GM19193 (cell line): ENCODE data around the gene MCTP1.

Experiments used
- POLR2A ChIP-seq: IDR thresholded peaks from 4 replicates; pipeline ENCODE4 v1.6.1; 2011; ENCODE audit not compliant: insufficient read depth, insufficient read length; ENCODE audit errors: extremely low read depth

Gene MCTP1

DNA sequence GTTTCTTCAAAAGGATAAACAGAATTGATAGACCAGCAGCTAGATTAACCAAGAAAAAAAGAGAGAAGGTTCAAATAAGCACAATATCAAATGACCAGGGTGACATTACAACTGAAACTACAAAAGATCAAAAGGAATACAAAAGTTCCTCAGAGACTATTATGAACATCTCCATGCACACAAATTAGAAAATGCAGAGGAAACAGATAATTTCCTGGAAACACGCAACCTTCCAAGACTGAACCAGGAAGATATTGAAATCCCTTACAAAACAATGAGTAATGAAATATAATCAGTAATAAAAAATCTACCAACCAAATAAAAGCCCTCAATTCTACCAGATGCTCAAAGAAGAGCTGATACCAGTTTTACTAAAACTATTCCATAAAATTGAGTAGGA lies 252.1 kb downstream of the MCTP1 start:
- TF ChIP-seq POLR2A = no peak

DNA sequence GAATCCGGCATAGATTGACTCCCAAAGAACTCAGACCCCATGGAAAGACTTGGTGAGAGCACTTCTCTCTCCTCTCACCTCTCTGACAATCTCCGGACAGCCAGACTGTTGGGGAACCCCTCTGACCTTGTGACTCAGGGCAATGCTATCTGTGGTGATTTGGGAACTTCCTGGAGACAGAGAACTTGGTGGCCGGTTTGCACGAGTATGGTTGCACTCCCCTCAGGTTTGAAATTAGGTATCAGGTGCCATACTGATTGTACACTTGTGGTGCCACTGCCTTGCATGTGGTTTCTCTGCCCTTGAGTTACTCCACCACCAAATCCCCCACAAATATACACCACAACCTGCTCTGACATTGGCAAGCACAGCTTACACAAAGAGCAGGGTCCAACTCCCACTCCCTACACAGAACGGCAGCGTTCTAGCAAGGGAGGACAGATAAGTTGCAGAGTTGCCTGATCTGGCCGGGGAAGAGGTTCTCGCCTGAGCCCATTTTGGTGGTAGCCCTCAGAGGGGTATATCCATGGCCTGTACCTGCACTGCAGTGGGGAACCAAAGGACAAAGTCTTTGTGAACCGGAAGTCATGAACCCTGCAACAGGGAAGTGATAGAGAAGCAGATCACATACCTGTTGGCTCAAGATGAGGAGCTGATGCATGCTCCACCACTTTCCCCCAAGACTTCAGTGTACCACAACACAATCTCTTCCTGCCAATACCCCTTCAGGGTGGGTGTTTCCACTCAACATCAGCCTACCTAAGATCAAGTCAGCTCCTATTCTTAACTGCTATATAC lies 255.1 kb downstream of the MCTP1 start:
- no peak for TF ChIP-seq POLR2A

DNA sequence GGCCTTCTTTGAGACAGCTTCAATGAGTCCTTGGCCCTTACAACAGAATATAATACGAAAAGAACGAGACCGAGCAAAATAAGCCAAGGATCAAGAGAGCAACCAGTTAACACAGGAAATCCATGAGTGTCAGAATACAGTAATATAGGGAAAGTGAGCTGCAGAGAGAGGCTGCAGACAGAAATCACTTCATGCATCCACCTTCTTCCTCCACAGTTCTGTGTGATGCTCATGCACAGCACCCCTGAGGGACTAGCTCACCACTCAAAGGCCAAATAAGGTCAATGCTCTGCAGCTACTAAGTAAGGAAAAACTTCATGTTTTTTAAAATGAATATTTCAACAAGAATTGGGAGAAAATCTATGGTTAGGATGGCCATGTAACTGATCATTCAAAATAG lies 257.1 kb downstream of the MCTP1 start:
- TF ChIP-seq POLR2A = no peak

DNA sequence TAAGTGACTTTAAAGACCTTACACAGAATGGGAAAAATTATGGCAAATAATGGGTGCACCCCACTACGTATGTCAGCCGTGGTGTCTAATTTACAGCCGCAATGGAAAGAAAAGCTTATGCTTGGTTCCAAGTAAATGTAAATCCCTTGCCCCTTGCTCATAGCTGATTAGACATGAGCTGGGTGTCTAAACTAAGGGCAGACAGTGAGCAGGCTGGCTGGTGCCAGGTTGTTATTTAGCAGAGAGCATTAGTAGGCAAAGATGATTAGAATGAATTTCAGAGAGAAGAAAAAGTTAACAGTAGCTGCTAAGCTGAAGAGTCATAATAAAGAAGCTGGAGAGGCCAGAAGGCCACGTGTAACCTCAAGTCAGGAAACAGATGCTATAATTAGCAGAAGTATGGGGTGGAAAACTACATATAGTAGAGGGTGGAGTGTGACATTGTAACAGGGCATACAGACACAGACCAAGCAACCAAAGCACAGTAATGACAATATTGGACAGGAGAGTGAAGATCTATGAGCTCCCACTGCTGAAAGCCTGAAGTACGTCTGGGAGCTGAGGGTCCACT lies 257.7 kb downstream of the MCTP1 start:
- TF ChIP-seq POLR2A = no peak

DNA sequence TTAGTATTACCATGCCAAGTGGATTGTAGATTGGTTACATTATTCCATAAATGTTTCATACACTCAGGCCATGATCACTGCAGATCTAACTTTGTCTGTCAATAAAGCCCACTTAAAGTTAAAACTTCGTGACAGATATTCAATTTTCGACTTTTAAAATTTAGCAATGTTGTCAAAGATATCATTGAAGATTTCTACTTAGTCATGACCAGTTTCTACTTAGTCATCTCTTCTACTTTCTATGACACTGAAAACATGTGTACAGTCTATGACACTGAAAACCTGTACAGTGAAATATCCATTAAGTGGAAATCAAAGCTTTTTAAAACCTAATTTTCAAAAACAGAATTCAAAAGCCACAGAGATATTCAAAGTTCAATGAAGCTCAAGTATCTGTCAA lies 258.2 kb downstream of the MCTP1 start:
- TF ChIP-seq POLR2A = no peak

DNA sequence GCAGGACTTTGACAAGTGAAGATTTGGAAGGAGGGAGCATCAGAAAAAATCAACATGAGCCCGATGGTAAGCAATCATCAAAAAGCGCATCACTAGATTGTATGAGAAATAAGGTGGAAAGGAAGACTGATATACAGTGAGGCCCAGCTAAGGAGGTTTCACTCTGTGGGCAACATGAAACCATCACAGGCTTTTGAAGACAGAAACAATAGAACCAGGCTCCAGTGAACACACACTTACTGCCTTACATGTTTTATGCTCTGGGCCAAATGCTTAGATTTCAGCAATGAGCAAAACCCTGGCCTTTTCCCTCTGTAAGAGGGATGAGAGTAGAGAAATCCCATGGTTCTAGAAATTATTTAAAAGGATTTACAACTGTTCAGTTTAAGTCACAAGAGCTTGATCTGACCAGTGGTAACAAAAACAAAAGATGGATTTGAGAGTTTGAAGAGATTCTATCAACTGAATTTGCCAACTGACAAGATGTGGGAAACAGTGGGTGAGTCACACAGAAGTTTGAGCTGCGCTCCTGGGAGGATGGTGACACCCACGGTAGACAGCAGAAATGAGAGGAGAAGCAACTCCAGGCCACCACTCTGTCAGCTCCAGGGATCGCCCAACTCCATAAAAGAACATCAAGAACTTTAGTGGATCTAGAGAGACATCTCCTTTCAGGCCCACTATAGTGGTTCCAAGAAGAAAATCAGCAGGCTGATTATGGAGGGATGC lies 261.8 kb downstream of the MCTP1 start:
- no peak for TF ChIP-seq POLR2A

DNA sequence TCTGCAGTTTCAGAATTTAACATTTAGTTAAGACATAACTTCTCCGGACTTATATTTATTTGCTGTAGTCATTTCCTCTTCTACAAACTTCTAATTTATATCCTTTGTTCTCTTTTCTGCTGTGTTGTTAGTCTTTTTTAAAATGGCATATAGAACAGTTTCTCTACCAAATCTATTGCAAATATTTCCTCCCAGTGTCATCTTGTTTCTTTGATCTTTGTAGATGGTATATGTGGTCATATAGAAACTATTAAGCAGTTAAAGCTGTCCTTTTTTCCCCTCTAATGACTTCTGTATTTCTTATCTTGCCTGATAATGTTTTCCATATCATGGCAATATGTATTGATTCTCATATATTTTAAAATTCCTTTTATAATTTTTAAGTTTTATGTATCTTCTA lies 264.5 kb downstream of the MCTP1 start:
- TF ChIP-seq POLR2A = no peak

DNA sequence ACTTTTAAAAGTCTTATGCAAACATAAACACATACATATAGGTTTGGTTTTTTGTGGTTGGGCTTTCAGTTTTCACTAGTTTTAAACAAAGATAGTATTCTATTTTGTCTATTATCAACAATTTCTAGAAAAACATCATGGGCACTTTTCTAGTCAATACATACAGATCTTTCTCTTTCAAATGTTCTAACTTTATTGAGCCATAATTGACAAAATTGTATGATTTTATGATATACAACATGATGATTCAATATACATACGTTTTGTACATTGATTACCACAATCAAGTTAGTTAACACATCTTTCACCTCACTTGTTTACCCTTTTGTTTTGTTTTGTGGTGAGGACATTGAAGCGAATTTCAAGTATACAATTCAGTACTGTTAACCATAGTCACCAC lies 265.9 kb downstream of the MCTP1 start:
- no peak for TF ChIP-seq POLR2A

DNA sequence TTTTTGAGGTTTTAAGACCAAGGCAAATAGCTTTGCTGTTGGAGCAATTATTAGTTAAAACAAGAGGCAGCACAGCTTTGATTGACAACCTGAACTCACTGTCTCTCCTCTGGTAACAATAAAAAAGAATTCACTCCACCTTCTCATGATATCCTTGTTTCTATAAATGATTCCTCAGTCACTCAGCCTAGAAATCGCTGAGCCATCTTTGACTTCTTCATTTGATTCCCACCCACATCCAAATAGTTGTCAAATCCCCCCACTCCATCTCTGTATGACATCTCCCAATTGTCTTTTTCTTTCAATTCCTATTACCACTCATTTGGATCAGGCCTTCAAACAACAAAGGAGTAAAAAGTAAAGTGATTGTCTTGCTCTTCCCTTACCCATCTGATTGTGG lies 266.4 kb downstream of the MCTP1 start:
- TF ChIP-seq POLR2A = no peak

DNA sequence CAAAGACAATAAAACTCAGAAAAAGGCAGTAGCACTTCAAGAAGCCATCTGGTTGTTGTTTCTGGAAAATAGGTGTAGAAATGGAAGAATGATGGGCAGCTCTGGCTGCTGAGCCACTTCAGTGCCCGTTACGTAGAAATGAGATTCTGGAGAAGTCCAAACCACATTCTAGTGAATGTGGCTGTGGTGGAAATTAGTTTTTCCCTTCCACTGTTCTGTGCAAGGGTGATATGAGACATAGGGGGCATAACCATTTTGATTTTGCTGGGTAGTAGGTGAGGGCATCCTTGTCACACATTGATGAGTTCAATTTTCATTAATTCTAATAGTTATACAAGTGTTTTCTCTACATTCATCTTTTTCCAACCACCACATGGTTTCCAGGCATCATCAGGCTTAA lies 275.1 kb downstream of the MCTP1 start:
- no peak for TF ChIP-seq POLR2A

DNA sequence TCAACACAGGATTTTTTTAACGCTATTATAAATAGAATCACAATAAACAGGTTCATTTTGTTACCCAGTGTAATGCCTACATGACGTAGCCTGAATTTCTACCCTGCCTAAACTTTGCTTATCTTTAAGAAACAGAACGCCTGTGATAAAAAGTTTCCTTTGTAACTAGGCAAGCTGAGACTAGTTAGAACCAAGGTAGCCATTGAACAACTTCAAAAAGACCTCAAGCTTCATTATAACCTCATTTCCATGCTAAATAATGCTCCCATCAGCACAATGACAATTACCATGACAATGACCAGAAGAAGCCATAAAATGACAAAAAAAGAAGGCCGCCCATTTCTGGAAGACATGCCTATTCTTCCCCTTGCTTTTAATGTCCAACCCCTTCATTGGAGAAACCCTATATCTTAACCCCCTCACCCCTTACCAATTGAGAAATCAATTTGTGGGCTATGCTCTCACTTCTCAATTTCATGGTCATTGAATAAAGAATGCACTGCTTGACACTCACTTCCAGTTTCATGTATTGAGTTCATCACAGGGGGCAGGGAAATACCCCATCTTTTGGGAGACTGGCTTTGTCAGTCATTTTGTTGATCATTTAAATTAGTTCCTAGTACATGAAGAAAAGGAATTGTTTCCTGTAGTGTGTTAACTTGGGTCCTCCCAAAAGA lies 276.8 kb downstream of the MCTP1 start:
- TF ChIP-seq POLR2A = no peak

DNA sequence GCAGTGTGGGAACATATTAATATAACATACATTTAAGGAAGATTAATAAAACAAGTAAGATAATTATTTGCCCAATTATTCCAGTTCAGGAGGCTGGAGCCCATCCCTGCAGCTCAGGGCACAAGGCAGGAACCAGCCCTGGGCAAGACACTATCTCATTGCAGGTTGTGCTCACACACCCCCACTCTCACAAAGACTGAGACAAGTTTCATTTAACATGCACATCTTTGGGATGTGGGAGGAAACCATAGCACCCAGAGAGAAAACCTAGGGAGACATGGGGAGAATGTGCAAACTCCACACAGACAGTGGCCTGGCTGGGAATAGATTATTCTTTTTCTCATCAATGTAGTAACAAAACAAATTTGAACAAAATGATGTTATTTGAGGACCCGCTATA lies 279.1 kb downstream of the MCTP1 start:
- no peak for TF ChIP-seq POLR2A

DNA sequence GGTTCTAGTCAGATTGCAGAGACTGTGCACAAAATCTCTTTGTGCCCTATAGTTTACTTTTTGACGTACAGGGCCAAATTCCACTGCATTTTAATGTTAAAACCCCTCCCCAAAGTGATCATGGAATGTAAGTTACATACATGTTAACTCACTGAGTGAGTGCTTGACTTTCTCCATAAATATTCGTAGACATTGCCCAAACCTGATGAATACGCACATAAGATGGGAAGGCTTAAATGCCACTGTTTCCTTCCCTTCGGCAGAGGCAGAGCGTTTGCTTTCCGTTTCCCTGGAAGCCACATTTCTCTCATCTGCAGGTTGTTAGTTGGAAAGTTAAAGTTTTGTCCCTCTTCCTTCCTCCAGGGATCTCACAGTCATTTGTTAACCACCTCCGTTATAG lies 286.2 kb downstream of the MCTP1 start:
- no peak for TF ChIP-seq POLR2A

DNA sequence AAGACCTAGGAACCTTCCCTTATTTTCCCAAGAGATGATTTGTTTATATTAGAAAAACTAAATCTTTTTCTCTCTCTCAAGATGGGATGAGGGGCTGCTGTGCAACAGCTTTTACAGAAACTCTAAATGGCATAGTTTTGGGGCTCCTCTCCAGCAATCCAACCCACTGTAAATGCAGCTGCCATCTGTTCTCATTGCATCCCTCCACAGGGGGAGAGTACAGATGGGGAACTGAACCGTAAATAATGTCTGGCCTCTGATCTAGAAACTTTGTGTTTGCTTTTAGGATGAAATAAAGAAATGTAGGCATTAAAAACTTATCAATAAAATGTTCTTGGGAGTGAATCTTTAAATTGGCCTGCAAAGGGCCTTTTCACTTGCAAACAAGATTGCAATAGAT lies 291.4 kb downstream of the MCTP1 start:
- no peak for TF ChIP-seq POLR2A

DNA sequence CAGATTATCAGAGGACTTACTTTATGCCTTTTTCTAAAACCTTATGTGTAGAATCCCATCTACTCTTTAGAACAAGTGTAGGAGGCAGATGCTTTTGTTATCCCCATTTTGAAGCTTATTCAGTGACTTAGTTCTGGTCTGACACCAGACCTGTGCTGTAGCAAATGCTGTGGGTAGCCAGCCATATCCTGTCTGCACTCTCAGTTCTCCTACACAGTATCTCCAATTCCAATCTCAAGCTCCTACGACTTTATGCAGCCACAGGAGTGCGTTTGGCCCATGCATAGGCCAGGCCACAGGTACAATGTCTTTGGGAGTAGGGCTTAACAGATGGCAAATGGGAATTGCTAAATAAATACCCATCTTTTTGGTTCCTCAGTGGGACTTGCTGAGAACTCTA lies 292.6 kb downstream of the MCTP1 start:
- TF ChIP-seq POLR2A = no peak

DNA sequence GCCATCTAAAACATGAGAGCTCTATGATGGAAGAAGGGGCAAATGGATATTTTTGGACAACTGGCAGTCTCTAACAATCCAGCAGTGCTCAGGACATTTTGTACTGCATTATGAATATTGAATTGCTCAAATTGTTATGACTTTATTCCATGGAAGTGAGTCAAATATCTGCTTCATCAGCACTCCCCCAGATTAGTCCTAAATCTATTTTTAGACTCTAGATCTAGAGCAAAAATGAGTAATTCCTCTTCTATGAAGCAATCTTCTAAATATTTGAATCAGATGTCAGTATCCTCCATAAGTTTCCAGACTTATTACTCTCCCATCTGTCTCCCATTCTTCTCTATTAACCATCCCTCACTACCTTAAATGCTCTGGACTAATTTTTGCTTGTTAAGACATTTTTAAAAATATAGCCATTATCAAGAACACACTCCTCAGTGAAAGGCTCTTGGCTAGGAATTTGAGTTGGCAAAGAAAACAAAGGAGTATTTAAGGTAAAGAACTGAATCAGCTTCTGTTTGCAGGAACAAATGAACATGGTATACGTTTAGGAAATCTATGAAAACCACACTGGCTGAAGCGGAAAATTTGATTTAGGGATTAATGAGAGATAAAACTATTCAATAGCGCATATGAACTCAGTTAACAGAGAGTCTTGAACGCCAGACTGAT lies 300.9 kb downstream of the MCTP1 start:
- TF ChIP-seq POLR2A = no peak

DNA sequence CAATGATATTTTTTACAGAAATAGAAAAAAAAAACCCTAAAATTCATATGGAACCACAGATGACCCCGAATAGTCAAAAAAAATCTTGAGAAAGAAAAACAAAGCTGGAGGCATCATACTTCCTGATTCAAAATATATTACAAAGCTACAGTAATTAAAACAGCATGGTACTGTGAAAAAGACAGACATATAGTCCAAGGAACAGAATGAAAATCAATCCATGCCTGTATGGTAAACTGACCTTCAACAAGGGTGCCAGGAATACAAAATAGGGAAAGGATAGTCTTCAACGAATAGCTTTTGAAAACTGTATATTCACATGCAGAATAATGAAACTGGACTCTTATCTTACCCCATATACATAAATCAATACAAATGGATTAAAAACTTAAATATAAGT lies 307.5 kb downstream of the MCTP1 start:
- TF ChIP-seq POLR2A = no peak
